Uterus (tissue), 4 donors: ENCODE measurements around the gene GGTA1. TPM values are rescaled to one million over a fixed set of nuclear protein-coding genes. Genes with fewer than 3 reads are reported as not detected.
"Not testable (repeated sequence)": the region's sequence is repeated elsewhere in the genome, so short reads cannot be mapped to it uniquely, and the experiment has no call there.

ENCODE experiments used
- DNase-seq, 2 donors: peaks; one replicate each; pipeline ENCODE4 v3.0.0-alpha.2; 2019 to 2020
- H3K27ac ChIP-seq, 2 donors: fragments of 200-600 bp; sonication (generic); 1 replicate in 1 of 2; 2 replicates in 1 of 2; pipeline ENCODE4 v1.5.1; 2016 to 2018
- H3K27me3 ChIP-seq, 2 donors: fragments of 200-600 bp; sonication (generic); one replicate each; pipeline ENCODE4 v1.5.1; 2018 to 2019; ENCODE audit warnings: control low read depth in 1 of 2
- H3K36me3 ChIP-seq, 2 donors: fragments of 200-600 bp; sonication (generic); one replicate each; pipeline ENCODE4 v1.5.1; 2019; ENCODE audit warnings: control low read depth in 1 of 2
- H3K4me1 ChIP-seq, 2 donors: fragments of 200-600 bp; sonication (generic); one replicate each; pipeline ENCODE4 v1.5.1; 2018 to 2019; ENCODE audit warnings: control low read depth in 1 of 2
- H3K4me3 ChIP-seq, 2 donors: fragments of 200-600 bp; sonication (generic); 1 replicate in 1 of 2; 2 replicates in 1 of 2; pipeline ENCODE4 v1.5.1; 2018 to 2019; ENCODE audit warnings: mild to moderate bottlenecking in 1 of 2
- H3K9me3 ChIP-seq, 2 donors: fragments of 200-600 bp; sonication (generic); one replicate each; pipeline ENCODE4 v1.5.1; 2019; ENCODE audit warnings: control low read depth in 1 of 2
- POLR2A ChIP-seq, 2 donors: fragments of 450-650 bp; IDR thresholded peaks; one replicate each; pipeline ENCODE4 v1.6.1; 2016; ENCODE audit warnings: antibody characterized with exemption in 2 of 2, mild to moderate bottlenecking in 1 of 2, moderate library complexity in 1 of 2
- intact Hi-C: fragments of 100-400 bp; cut with DNase I; formaldehyde crosslinking; loops from one replicate; pipeline ENCODE4 v1.15.1; 2023; ENCODE audit warnings: low total_unique reads
- total RNA-seq, 4 donors: library from RNA; depleted of rRNA in 3 of 4; stranded (reverse); fragments of >200 nt in 3 of 4; gene quantifications; one replicate each; pipeline versions ENCODE4 v1.1.0 to v1.2.4, GENCODE V29; 2014 to 2023
- TF ChIP-seq, protein P1 (sequence below), 4 experiments: fragments of 200-600 bp in 2 of 4; fragments of 450-650 bp in 2 of 4; sonication (generic) in 2 of 4; IDR thresholded peaks; one replicate each; pipeline ENCODE4 v1.5.1; 2016 to 2019; ENCODE audit warnings: antibody characterized with exemption in 4 of 4, mild to moderate bottlenecking in 2 of 4, moderate library complexity in 1 of 4
- donor health status: DM: yes; HTN: yes; CAD: no.

The GGTA1 gene
- total RNA-seq, 4 donors from 2014 or later, result 0.77 to 16.3 (median 6.0) TPM

DNA sequence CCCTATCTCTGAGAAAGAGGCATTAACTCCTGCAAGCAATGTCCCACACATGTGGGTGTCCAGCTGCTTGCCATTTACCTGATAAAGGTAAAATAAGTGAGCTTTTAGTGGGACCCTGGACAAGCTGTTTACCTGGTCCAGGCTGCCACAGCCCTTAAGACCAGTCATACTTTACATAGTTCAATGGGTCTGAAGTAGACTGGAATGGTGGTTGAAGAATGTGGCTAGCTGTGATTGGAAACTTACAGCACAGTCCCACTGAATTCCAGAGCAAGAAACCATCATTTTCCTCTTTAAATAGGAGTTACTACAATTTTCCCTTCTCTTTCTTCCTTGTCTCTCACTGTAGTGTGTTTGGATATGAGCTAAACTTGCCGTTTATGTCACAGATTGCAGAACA lies 60.6 kb downstream of the GGTA1 start:
- no peaks in the 10 kb centered on the region for H3K9me3 ChIP-seq
- H3K27me3 ChIP-seq, result no peaks in the 10 kb centered on the region
- no peak for DNase-seq
- H3K36me3 ChIP-seq, result no peaks in the 10 kb centered on the region
- no peaks in the 10 kb centered on the region for H3K4me1 ChIP-seq
- no peak overlapping the region for H3K27ac ChIP-seq
- TF ChIP-seq POLR2A (IDR thresholded peaks at IDR 0.05), result no peak
- TF ChIP-seq, protein P1, sequence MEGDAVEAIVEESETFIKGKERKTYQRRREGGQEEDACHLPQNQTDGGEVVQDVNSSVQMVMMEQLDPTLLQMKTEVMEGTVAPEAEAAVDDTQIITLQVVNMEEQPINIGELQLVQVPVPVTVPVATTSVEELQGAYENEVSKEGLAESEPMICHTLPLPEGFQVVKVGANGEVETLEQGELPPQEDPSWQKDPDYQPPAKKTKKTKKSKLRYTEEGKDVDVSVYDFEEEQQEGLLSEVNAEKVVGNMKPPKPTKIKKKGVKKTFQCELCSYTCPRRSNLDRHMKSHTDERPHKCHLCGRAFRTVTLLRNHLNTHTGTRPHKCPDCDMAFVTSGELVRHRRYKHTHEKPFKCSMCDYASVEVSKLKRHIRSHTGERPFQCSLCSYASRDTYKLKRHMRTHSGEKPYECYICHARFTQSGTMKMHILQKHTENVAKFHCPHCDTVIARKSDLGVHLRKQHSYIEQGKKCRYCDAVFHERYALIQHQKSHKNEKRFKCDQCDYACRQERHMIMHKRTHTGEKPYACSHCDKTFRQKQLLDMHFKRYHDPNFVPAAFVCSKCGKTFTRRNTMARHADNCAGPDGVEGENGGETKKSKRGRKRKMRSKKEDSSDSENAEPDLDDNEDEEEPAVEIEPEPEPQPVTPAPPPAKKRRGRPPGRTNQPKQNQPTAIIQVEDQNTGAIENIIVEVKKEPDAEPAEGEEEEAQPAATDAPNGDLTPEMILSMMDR (IDR thresholded peaks at IDR 0.05), result no peak
- intact Hi-C loops, result no loop called here
- no peak overlapping the region for H3K4me3 ChIP-seq

DNA sequence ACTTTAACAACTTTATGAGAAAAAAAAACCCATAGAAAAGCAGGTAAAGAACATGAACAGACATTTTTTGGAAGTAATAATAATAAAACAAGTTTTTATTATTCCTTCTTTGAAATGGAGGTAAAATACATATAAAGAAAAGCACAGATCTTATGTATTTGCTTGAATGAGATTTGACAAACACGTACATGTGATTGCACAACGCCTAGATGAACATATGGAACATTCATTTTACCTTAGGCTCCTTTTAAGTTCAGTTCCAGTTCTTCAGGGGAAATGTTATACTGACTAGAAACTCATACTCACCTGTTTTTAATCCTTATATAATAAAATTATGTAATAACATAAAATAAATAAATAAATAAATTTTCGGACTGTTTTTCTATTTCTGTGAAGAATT lies 61.8 kb downstream of the GGTA1 start:
- TF ChIP-seq, protein P1 (IDR thresholded peaks at IDR 0.05), result no peak
- TF ChIP-seq POLR2A (IDR thresholded peaks at IDR 0.05), result no peak
- intact Hi-C loops, result no loop called here

GRCh38 chr9:121437046-121437445 lies 62.6 kb downstream of the GGTA1 start:
- H3K36me3 ChIP-seq, H3K27me3 ChIP-seq, H3K9me3 ChIP-seq, H3K27ac ChIP-seq, H3K4me1 ChIP-seq, intact Hi-C loops, H3K4me3 ChIP-seq, DNase-seq: not testable (repeated sequence)

More for the DNA sequence above, 61.8 kb downstream of the GGTA1 start:
- Histone ChIP-seq H3K9me3 (no peaks in the 10 kb centered on the region), H3K4me1 (no peaks in the 10 kb centered on the region), H3K27me3 (no peaks in the 10 kb centered on the region), H3K4me3 (no peak overlapping the region), H3K27ac (no peak overlapping the region), H3K36me3 (no peaks in the 10 kb centered on the region)
- DNase-seq, result no peak

DNA sequence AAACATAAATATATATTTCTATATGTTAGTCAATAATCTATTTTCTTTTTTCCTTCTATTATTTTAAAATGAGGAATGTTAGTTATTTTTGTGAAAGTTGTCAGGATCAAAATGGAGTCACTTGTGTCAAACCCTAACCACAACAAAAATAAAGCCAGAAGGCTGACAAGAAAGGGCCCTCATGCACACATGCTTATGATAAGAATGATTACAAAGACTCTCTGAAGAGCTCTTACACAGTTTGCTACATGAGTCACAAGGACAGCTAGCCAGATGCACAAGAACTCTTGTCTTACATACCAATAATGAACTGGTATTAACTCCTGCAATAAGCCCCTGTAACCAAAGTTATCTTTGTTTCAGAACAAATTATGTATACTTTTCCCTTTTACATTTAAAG lies 64.7 kb downstream of the GGTA1 start:
- Histone ChIP-seq H3K36me3 (no peaks in the 10 kb centered on the region), H3K27ac (no peak overlapping the region), H3K27me3 (no peaks in the 10 kb centered on the region), H3K4me3 (no peak overlapping the region), H3K4me1 (no peaks in the 10 kb centered on the region), H3K9me3 (no peaks in the 10 kb centered on the region)
- TF ChIP-seq POLR2A (IDR thresholded peaks at IDR 0.05), result no peak
- TF ChIP-seq, protein P1 (IDR thresholded peaks at IDR 0.05), result no peak
- intact Hi-C loops, result no loop called here
- DNase-seq, result no peak

- no peaks in the 10 kb centered on the region for H3K36me3 ChIP-seq
- H3K27me3 ChIP-seq, result no peaks in the 10 kb centered on the region
- intact Hi-C loops, result no loop called here
- DNase-seq, result no peak
- H3K4me1 ChIP-seq, result no peaks in the 10 kb centered on the region
- no peaks in the 10 kb centered on the region for H3K9me3 ChIP-seq
- no peak overlapping the region for H3K4me3 ChIP-seq
- TF ChIP-seq, protein P1 (IDR thresholded peaks at IDR 0.05), result no peak
- no peak for TF ChIP-seq POLR2A (IDR thresholded peaks at IDR 0.05)
- no peak overlapping the region for H3K27ac ChIP-seq
Observed at GRCh38 chr9:121427899-121428298, 71.7 kb downstream of the GGTA1 start.

- H3K27ac ChIP-seq, result no peak overlapping the region
- intact Hi-C loops, result no loop called here
- no peak overlapping the region for H3K4me3 ChIP-seq
- no peaks in the 10 kb centered on the region for H3K36me3 ChIP-seq
- no peaks in the 10 kb centered on the region for H3K27me3 ChIP-seq
- TF ChIP-seq POLR2A (IDR thresholded peaks at IDR 0.05), result no peak
- TF ChIP-seq, protein P1 (IDR thresholded peaks at IDR 0.05), result no peak
- no peak for DNase-seq
- H3K4me1 ChIP-seq, result no peaks in the 10 kb centered on the region
- no peaks in the 10 kb centered on the region for H3K9me3 ChIP-seq
Observed at GRCh38 chr9:121424024-121424432, 75.6 kb downstream of the GGTA1 start.
